Activated naive CD4-positive, alpha-beta T cell treated with anti-CD3 and anti-CD28 coated beads, Interleukin-2, amount 10 ng/mL, durations not matched to agents 7 days and 5 days (primary cell): ENCODE measurements around the gene PPM1M.
A peak's percentile ranks its signal among the peaks of the same experiment; 100 is the strongest.

Experiments
- CTCF ChIA-PET: fragments of 350-600 bp; sonication (Branson Sonifier 250); formaldehyde crosslinking; loops from one replicate; lab custom pipeline; 2021; ENCODE audit warnings: antibody characterized with exemption; lab: Charles Lee
- DNase-seq: peaks from one replicate; pipeline ENCODE4 v3.0.0-alpha.2; 2020
- H3K27ac Mint-ChIP-seq: one replicate; pipeline ENCODE4 v1.8.0; 2021; ENCODE audit warnings: mild to moderate bottlenecking, moderate library complexity, mixed read lengths
- H3K27me3 Mint-ChIP-seq: one replicate; pipeline ENCODE4 v1.8.0; 2021; ENCODE audit warnings: mild to moderate bottlenecking, mixed read lengths
- H3K36me3 Mint-ChIP-seq: one replicate; pipeline ENCODE4 v1.8.0; 2021; ENCODE audit warnings: mixed read lengths
- H3K4me1 Mint-ChIP-seq: one replicate; pipeline ENCODE4 v1.8.0; 2021; ENCODE audit warnings: mixed read lengths
- H3K4me3 Mint-ChIP-seq: one replicate; pipeline ENCODE4 v1.8.0; 2021; ENCODE audit warnings: mild to moderate bottlenecking, moderate library complexity, mixed read lengths
- H3K9me3 Mint-ChIP-seq: one replicate; pipeline ENCODE4 v1.8.0; 2021; ENCODE audit warnings: mixed read lengths

Gene PPM1M

GRCh38 chr3:52250122-52250521 lies 4.6 kb downstream of the PPM1M start:
- DNase-seq, result peak; percentile 18
- CTCF ChIA-PET, result interaction anchor here (2.2 kb wide), 1 partner anchor 10 kb away, joined by 8 read pairs; no protein-coding TSS in a partner anchor
- Mint-ChIP-seq H3K27me3 (no peaks in the 10 kb centered on the region), H3K9me3 (no peaks in the 10 kb centered on the region), H3K4me3 (no peak overlapping the region), H3K27ac (peak overlapping the region; percentile 81), H3K36me3 (peaks cover 77% of the 10 kb centered on the region), H3K4me1 (peaks cover 91% of the 10 kb centered on the region)

GRCh38 chr3:52253314-52254304 lies 8.1 kb downstream of the PPM1M start:
- Mint-ChIP-seq H3K27ac (peak overlapping the region; percentile 99), H3K4me1 (peaks cover 96% of the 10 kb centered on the region), H3K27me3 (no peaks in the 10 kb centered on the region), H3K9me3 (no peaks in the 10 kb centered on the region), H3K4me3 (peak overlapping the region; percentile 73), H3K36me3 (peaks cover 87% of the 10 kb centered on the region)
- CTCF ChIA-PET, result interaction anchor here (0.7 to 3.2 kb wide), 12 partner anchors 9 to 190 kb away, joined by 3 to 26 read pairs (median 7); partner anchors contain the start of gene WDR82
- DNase-seq, result peak; percentile 91

- Mint-ChIP-seq H3K36me3 (peaks cover 87% of the 10 kb centered on the region), H3K27ac (peak overlapping the region; percentile 99), H3K4me3 (no peak overlapping the region), H3K9me3 (no peaks in the 10 kb centered on the region), H3K4me1 (peaks cover 96% of the 10 kb centered on the region), H3K27me3 (no peaks in the 10 kb centered on the region)
- CTCF ChIA-PET, result interaction anchor here (0.9 to 3.0 kb wide), 5 partner anchors 9 to 85 kb away, joined by 3 to 15 read pairs (median 10); no protein-coding TSS in a partner anchor
- peak; percentile 18 for DNase-seq
These were observed 9.0 kb downstream of the PPM1M start for GRCh38 chr3:52254608-52255007.

GRCh38 chr3:52256159-52256558 lies 10.6 kb downstream of the PPM1M start:
- DNase-seq, result no peak
- CTCF ChIA-PET, result interaction anchor here (1.2 kb wide), 1 partner anchor 16 kb away, joined by 3 read pairs; no protein-coding TSS in a partner anchor
- Mint-ChIP-seq H3K27ac (peak overlapping the region; percentile 99), H3K27me3 (no peaks in the 10 kb centered on the region), H3K9me3 (no peaks in the 10 kb centered on the region), H3K36me3 (peaks cover 89% of the 10 kb centered on the region), H3K4me1 (peaks cover 97% of the 10 kb centered on the region), H3K4me3 (no peak overlapping the region)

GRCh38 chr3:52256622-52257021 lies 11.1 kb downstream of the PPM1M start:
- Mint-ChIP-seq H3K27me3 (no peaks in the 10 kb centered on the region), H3K36me3 (peaks cover 91% of the 10 kb centered on the region), H3K4me3 (no peak overlapping the region), H3K9me3 (no peaks in the 10 kb centered on the region), H3K27ac (peak overlapping the region; percentile 99), H3K4me1 (peaks cover 97% of the 10 kb centered on the region)
- CTCF ChIA-PET, result interaction anchor here (1.2 kb wide), 1 partner anchor 16 kb away, joined by 3 read pairs; no protein-coding TSS in a partner anchor
- DNase-seq, result no peak

GRCh38 chr3:52257911-52258310 lies 12.4 kb downstream of the PPM1M start:
- Mint-ChIP-seq H3K27me3 (no peaks in the 10 kb centered on the region), H3K27ac (peak overlapping the region; percentile 37), H3K4me3 (no peak overlapping the region), H3K36me3 (peaks cover 94% of the 10 kb centered on the region), H3K9me3 (no peaks in the 10 kb centered on the region), H3K4me1 (peaks cover 98% of the 10 kb centered on the region)
- CTCF ChIA-PET, result interaction anchor here (0.8 to 1.5 kb wide), 3 partner anchors 12 to 37 kb away, joined by 3 to 4 read pairs (median 4); no protein-coding TSS in a partner anchor
- DNase-seq, result no peak

GRCh38 chr3:52259035-52259434 lies 13.5 kb downstream of the PPM1M start:
- H3K36me3 Mint-ChIP-seq, result peaks cover 96% of the 10 kb centered on the region
- no peaks in the 10 kb centered on the region for H3K9me3 Mint-ChIP-seq
- H3K4me1 Mint-ChIP-seq, result peaks cover 98% of the 10 kb centered on the region
- DNase-seq, result no peak
- no peaks in the 10 kb centered on the region for H3K27me3 Mint-ChIP-seq
- no peak overlapping the region for H3K4me3 Mint-ChIP-seq
- CTCF ChIA-PET, result interaction anchor here (0.6 to 3.0 kb wide), 5 partner anchors 12 to 80 kb away, joined by 3 to 11 read pairs (median 3); no protein-coding TSS in a partner anchor
- no peak overlapping the region for H3K27ac Mint-ChIP-seq

- DNase-seq, result peak; percentile 17
- H3K27ac Mint-ChIP-seq, result no peak overlapping the region
- no peak overlapping the region for H3K4me3 Mint-ChIP-seq
- H3K27me3 Mint-ChIP-seq, result no peaks in the 10 kb centered on the region
- H3K9me3 Mint-ChIP-seq, result no peaks in the 10 kb centered on the region
- CTCF ChIA-PET, result interaction anchor here (0.9 to 3.0 kb wide), 4 partner anchors 11 to 39 kb away, joined by 3 to 11 read pairs (median 3); partner anchors contain the start of gene WDR82
- peaks cover 96% of the 10 kb centered on the region for H3K36me3 Mint-ChIP-seq
- peaks cover 98% of the 10 kb centered on the region for H3K4me1 Mint-ChIP-seq
These were observed 13.9 kb downstream of the PPM1M start for GRCh38 chr3:52259448-52259847.

- Mint-ChIP-seq H3K4me3 (peak overlapping the region; percentile 31), H3K4me1 (peaks cover 91% of the 10 kb centered on the region)
- CTCF ChIA-PET, result interaction anchor here (0.9 to 2.5 kb wide), 6 partner anchors 8 to 77 kb away, joined by 3 to 10 read pairs (median 5); partner anchors contain the start of gene WDR82
These were observed 16.9 kb downstream of the PPM1M start for GRCh38 chr3:52262447-52262846.

GRCh38 chr3:52265387-52265786 lies 19.8 kb downstream of the PPM1M start:
- Mint-ChIP-seq H3K27ac (peak overlapping the region; percentile 50), H3K4me1 (peaks cover 91% of the 10 kb centered on the region), H3K9me3 (no peaks in the 10 kb centered on the region), H3K36me3 (peaks cover 76% of the 10 kb centered on the region), H3K27me3 (no peaks in the 10 kb centered on the region), H3K4me3 (no peak overlapping the region)
- no peak for DNase-seq
- CTCF ChIA-PET, result no interaction called here

More at GRCh38 chr3:52262447-52262846, 16.9 kb downstream of the PPM1M start:
- Mint-ChIP-seq H3K36me3 (peaks cover 91% of the 10 kb centered on the region), H3K27me3 (no peaks in the 10 kb centered on the region), H3K27ac (peak overlapping the region; percentile 67), H3K9me3 (no peaks in the 10 kb centered on the region)
- DNase-seq, result no peak

- H3K27me3 Mint-ChIP-seq, result no peaks in the 10 kb centered on the region
- H3K4me3 Mint-ChIP-seq, result peak overlapping the region; percentile 11
- peaks cover 91% of the 10 kb centered on the region for H3K4me1 Mint-ChIP-seq
- no peaks in the 10 kb centered on the region for H3K9me3 Mint-ChIP-seq
- CTCF ChIA-PET, result interaction anchor here (1.0 to 1.5 kb wide), 3 partner anchors 11 to 36 kb away, joined by 3 to 6 read pairs (median 5); partner anchors contain the start of gene WDR82
- peak; percentile 42 for DNase-seq
- H3K36me3 Mint-ChIP-seq, result peaks cover 73% of the 10 kb centered on the region
- peak overlapping the region; percentile 84 for H3K27ac Mint-ChIP-seq
These were observed 22.5 kb downstream of the PPM1M start for GRCh38 chr3:52268036-52268435.

GRCh38 chr3:52269776-52270175 lies 24.2 kb downstream of the PPM1M start:
- peaks cover 73% of the 10 kb centered on the region for H3K36me3 Mint-ChIP-seq
- H3K4me3 Mint-ChIP-seq, result peak overlapping the region; percentile 70
- H3K4me1 Mint-ChIP-seq, result peaks cover 91% of the 10 kb centered on the region
- H3K9me3 Mint-ChIP-seq, result no peaks in the 10 kb centered on the region
- no peak for DNase-seq
- H3K27me3 Mint-ChIP-seq, result no peaks in the 10 kb centered on the region
- CTCF ChIA-PET, result interaction anchor here (0.7 to 2.7 kb wide), 2 partner anchors 9 to 30 kb away, joined by 3 to 11 read pairs; no protein-coding TSS in a partner anchor
- H3K27ac Mint-ChIP-seq, result peak overlapping the region; percentile 98

- H3K9me3 Mint-ChIP-seq, result no peaks in the 10 kb centered on the region
- no peaks in the 10 kb centered on the region for H3K27me3 Mint-ChIP-seq
- no peak for DNase-seq
- CTCF ChIA-PET, result interaction anchor here (0.7 to 2.7 kb wide), 10 partner anchors 8 to 69 kb away, joined by 3 to 15 read pairs (median 4); no protein-coding TSS in a partner anchor
- peak overlapping the region; percentile 98 for H3K27ac Mint-ChIP-seq
- peaks cover 92% of the 10 kb centered on the region for H3K4me1 Mint-ChIP-seq
- H3K36me3 Mint-ChIP-seq, result peaks cover 72% of the 10 kb centered on the region
- peak overlapping the region; percentile 70 for H3K4me3 Mint-ChIP-seq
These were observed 24.7 kb downstream of the PPM1M start for GRCh38 chr3:52270252-52270754.
